ENCODE results near the gene TEAD3. TPM values are rescaled to one million over a fixed set of nuclear protein-coding genes. Genes with fewer than 3 reads are reported as not detected.
A peak's percentile ranks its signal among the peaks of the same experiment; 100 is the strongest.

TEAD3 gene
- polyA plus RNA-seq, 3 donors: not detected

DNA sequence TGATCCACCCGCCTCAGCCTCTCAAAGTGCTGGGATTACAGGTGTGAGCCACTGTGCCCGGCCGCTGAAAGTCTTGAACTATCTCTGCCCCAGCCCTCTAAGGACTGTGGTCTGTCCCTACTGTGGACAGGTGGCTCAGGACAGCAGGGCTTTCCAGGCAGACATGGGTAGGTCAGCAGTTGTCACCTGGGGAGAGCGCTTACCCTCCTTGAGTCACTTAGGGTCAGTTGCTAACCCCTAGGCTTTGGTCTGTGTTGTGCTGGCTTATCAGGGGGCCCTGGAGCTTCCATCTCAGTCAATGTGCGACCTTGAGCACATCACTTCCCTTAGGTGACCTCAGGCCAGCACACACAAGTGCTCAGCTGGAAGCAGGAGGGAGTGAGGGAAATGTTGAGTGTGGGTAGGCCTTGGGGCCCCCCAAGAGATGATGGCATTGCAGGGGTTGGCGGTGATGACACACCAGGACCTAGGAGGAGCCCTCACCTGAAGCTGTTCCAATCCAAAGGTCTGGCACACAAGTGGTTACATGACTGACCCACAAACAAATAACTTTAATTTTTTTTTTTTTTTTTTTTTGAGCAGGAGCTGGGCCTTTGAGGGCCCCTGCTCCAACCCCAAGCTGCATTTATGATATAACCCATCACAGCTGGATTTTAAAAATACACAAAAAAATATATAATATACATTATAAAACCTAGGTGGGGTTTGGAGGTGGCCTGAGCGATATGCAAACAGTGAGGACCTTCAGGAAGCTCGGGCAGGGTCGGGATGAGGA lies 23.6 kb downstream of the TEAD3 start:
- no peak overlapping the region for H3K4me3 ChIP-seq (replicated peaks in 1 of 3; ENCODE audit: low read depth in 2 of 3, low read length in 3 of 3)

DNA sequence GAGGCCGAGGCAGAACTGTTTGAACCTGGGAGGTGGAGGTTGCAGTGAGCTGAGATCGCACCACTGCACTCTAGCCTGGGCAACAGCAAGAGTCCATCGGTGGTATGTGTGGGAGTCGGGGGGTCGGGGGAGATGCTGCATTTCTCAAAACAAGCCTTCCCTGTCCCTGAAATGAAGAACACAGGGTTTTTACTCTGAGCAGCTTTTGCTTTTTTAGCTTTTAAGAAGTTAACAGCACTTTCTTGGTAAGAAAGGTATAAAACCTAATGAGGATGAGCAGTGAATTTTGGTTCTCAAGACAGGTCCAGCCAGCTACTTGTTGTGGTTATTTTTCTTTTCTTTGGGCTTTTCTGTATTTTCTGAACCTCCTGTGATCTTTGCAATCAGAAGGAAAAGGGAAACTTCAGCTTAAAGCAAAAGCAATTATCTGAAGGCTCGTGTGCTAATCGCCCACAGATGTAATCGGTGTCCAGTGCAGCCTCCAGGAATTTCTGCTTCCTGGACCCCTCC lies 25.0 kb downstream of the TEAD3 start:
- no peak for DNase-seq
- Mint-ChIP-seq H3K27ac (peak overlapping the region in 2 of 7 donors; percentile 26 to 41), H3K27me3 (ENCODE audit: low read depth in 3 of 3) (peaks cover 0 to 8% (median 5%) of the 10 kb centered on the region in 3 donors), H3K4me3 (no peak overlapping the region), H3K9me3 (peaks cover 0 to 7% (median 0%) of the 10 kb centered on the region in 7 donors), H3K36me3 (peaks cover 42 to 53% of the 10 kb centered on the region in 2 donors), H3K4me1 (peaks cover 37% of the 10 kb centered on the region)
- WGBS (ENCODE audit: insufficient coverage): 80% methylated on average over 8 of the region's 8 CpGs
- H3K4me2 ChIP-seq (replicated peaks; ENCODE audit: extremely low read depth, low read length, poor library complexity, severe bottlenecking): no peak overlapping the region
- H3K9ac ChIP-seq (ENCODE audit: insufficient read depth, low read length, poor library complexity, severe bottlenecking): no peak overlapping the region
- peaks cover 51% of the 10 kb centered on the region for H4K20me1 ChIP-seq (ENCODE audit: insufficient read depth, low read length)
- H3K27ac ChIP-seq (ENCODE audit: low read depth in 1 of 2, low read length in 2 of 2): no peak overlapping the region
- peaks cover 29% of the 10 kb centered on the region for H3K79me2 ChIP-seq (ENCODE audit: insufficient read depth, low read length)
- H3K36me3 ChIP-seq (replicated peaks in 1 of 2; ENCODE audit: control insufficient read depth in 1 of 2, insufficient read depth in 2 of 2, low read length in 2 of 2): peaks cover 34 to 49% of the 10 kb centered on the region in 2 donors
- intact Hi-C loops (cut with micrococcal nuclease): no loop called here
- no peaks in the 10 kb centered on the region for H3K27me3 ChIP-seq (ENCODE audit: control insufficient read depth in 2 of 2, insufficient read depth in 2 of 2, low read length in 2 of 2)
- H3K9me3 ChIP-seq (replicated peaks in 1 of 2; ENCODE audit: control insufficient read depth in 1 of 2, insufficient read depth in 1 of 2, low read length in 2 of 2): no peaks in the 10 kb centered on the region
- H3K4me1 ChIP-seq (ENCODE audit: control insufficient read depth in 1 of 2, insufficient read depth in 2 of 2, low read length in 2 of 2): peaks cover 23 to 30% of the 10 kb centered on the region in 2 donors
- no peak overlapping the region for H3K4me3 ChIP-seq (replicated peaks in 1 of 3; ENCODE audit: low read depth in 2 of 3, low read length in 3 of 3)
- TF ChIP-seq, protein P1, sequence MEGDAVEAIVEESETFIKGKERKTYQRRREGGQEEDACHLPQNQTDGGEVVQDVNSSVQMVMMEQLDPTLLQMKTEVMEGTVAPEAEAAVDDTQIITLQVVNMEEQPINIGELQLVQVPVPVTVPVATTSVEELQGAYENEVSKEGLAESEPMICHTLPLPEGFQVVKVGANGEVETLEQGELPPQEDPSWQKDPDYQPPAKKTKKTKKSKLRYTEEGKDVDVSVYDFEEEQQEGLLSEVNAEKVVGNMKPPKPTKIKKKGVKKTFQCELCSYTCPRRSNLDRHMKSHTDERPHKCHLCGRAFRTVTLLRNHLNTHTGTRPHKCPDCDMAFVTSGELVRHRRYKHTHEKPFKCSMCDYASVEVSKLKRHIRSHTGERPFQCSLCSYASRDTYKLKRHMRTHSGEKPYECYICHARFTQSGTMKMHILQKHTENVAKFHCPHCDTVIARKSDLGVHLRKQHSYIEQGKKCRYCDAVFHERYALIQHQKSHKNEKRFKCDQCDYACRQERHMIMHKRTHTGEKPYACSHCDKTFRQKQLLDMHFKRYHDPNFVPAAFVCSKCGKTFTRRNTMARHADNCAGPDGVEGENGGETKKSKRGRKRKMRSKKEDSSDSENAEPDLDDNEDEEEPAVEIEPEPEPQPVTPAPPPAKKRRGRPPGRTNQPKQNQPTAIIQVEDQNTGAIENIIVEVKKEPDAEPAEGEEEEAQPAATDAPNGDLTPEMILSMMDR (IDR thresholded peaks at IDR 0.05): no peak
- H2AFZ ChIP-seq (ENCODE audit: insufficient read depth, low read depth, low read length, poor library complexity, severe bottlenecking): no peak overlapping the region

More for the DNA sequence above, 23.6 kb downstream of the TEAD3 start:
- peaks cover 16 to 23% of the 10 kb centered on the region in 2 donors for H3K4me1 ChIP-seq (ENCODE audit: control insufficient read depth in 1 of 2, insufficient read depth in 2 of 2, low read length in 2 of 2)
- no peak overlapping the region for H3K4me3 Mint-ChIP-seq
- H3K4me1 Mint-ChIP-seq: peaks cover 29% of the 10 kb centered on the region
- H3K27me3 Mint-ChIP-seq (ENCODE audit: low read depth in 3 of 3): peaks cover 0 to 6% (median 5%) of the 10 kb centered on the region in 3 donors
- H4K20me1 ChIP-seq (ENCODE audit: insufficient read depth, low read length): peaks cover 51% of the 10 kb centered on the region
- H3K9ac ChIP-seq (ENCODE audit: insufficient read depth, low read length, poor library complexity, severe bottlenecking): no peak overlapping the region
- H3K27ac ChIP-seq (ENCODE audit: low read depth in 1 of 2, low read length in 2 of 2): no peak overlapping the region
- WGBS (ENCODE audit: insufficient coverage): 97% methylated on average over 3 of the region's 9 CpGs
- intact Hi-C loops (cut with micrococcal nuclease): no loop called here
- no peaks in the 10 kb centered on the region for H3K27me3 ChIP-seq (ENCODE audit: control insufficient read depth in 2 of 2, insufficient read depth in 2 of 2, low read length in 2 of 2)
- DNase-seq: no peak
- H3K9me3 Mint-ChIP-seq: peaks cover 0 to 5% (median 0%) of the 10 kb centered on the region in 7 donors
- H3K79me2 ChIP-seq (ENCODE audit: insufficient read depth, low read length): peaks cover 28% of the 10 kb centered on the region
- H3K36me3 Mint-ChIP-seq: peaks cover 41 to 53% of the 10 kb centered on the region in 2 donors
- H2AFZ ChIP-seq (ENCODE audit: insufficient read depth, low read depth, low read length, poor library complexity, severe bottlenecking): no peak overlapping the region
- H3K27ac Mint-ChIP-seq: peak overlapping the region in 2 of 7 donors; percentile 46 to 67
- no peak overlapping the region for H3K4me2 ChIP-seq (replicated peaks; ENCODE audit: extremely low read depth, low read length, poor library complexity, severe bottlenecking)
- H3K9me3 ChIP-seq (replicated peaks in 1 of 2; ENCODE audit: control insufficient read depth in 1 of 2, insufficient read depth in 1 of 2, low read length in 2 of 2): no peaks in the 10 kb centered on the region
- TF ChIP-seq, protein P1 (IDR thresholded peaks at IDR 0.05): no peak
- H3K36me3 ChIP-seq (replicated peaks in 1 of 2; ENCODE audit: control insufficient read depth in 1 of 2, insufficient read depth in 2 of 2, low read length in 2 of 2): peaks cover 34 to 49% of the 10 kb centered on the region in 2 donors
